Measurements from ENCODE around the gene MAST1.

- TF ChIP-seq CTCF (IDR thresholded peaks at IDR 0.05) (no peak), POLR2A (IDR thresholded peaks at IDR 0.05) (no peak)
Observed at GRCh38 chr19:12921047-12921446, 82.7 kb downstream of the MAST1 start.
